Activated T-cell treated with anti-CD3 and anti-CD28 coated beads for 1 hour (primary cell): ENCODE results near the gene RAPGEF5.
"Not testable (repeated sequence)": the region's sequence is repeated elsewhere in the genome, so short reads cannot be mapped to it uniquely, and the experiment has no call there.

Source experiments
- DNase-seq: peaks from one replicate; pipeline ENCODE4 v3.0.0-alpha.2; 2020; ENCODE audit warnings: low read depth

RAPGEF5 gene

DNA sequence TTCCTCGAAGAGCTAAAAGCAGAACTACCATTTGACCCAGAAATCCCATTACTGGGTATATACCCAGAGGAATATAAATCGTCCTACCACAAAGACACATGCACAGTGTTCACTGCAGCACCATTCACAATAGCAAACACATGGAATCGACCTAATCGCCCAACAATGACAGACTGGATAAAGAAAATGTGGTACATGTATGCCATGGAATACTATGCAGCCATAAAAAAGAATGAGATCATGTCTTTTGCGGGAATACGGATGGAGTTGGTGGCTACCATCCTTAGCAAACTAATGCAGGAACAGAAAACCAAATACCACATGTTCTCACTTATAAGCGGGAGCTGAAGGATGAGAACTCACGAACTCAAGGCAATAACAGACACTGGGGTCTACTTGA is 276.7 kb downstream of the RAPGEF5 start:
- DNase-seq: not testable (repeated sequence)

DNA sequence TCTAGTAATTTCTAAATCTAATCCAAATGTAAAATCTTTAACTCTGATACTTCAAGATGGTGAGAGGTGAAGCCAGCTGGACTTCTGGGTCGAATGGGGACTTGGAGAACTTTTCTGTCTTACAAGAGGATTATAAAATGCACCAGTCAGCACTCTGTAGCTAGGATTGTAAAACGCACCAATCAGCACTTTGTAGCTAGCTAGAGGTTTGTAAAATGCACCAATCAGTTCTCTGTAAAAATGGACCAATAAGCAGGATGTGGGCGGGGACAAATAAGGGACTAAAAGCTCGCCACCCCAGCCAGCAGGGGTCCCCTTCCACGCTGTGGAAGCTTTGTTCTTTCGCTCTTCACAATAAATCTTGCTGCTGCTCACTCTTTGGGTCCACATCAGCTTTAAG is 278.1 kb downstream of the RAPGEF5 start:
- not testable (repeated sequence) for DNase-seq

DNA sequence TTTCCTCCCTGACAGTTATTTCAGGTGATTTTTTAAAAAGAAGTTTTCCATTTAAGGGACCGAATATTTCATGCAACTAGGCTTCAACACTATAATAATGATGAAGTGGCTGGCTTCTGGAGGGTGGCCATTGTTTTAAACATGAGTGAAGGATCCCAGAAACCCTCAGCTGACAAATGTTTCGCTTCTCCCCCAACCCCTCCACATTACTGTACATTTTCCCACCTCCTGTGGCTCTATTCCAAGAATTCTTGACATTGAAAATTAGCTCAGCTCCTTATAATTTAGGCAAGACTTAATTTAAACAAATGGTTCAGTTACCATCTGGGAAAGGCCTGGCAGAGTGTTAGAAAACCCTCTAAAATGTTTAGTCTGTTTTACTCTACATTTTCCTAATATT is 281.4 kb downstream of the RAPGEF5 start:
- no peak for DNase-seq

DNA sequence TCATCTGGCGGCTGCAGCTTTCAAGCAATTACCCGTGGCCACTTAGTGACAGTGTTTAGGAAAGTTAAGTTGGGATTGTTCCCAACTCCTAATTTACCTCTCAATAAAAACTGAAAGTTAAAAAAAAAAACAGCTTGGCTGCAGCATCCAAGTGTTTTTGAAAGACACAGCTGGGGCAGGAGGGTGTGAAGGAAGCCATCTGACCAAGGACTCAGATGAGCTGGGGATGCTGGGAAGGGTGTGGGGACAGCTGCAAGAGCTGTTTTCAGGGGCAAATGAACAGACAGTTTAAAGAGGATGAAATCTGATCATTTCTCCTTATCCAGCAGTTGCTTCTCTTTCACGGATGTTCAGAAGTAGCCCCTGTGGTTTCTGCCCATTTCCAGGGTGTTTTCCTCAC is 282.1 kb downstream of the RAPGEF5 start:
- no peak for DNase-seq
